CD4-positive, alpha-beta T cell treated with Interleukin-15 for 4 hours (primary cell): Measurements from ENCODE around the gene LCE4A.

ENCODE experiments used
- DNase-seq: peaks from one replicate; pipeline ENCODE4 v3.0.0-alpha.2; 2020; ENCODE audit warnings: low spot score

Gene LCE4A

DNA sequence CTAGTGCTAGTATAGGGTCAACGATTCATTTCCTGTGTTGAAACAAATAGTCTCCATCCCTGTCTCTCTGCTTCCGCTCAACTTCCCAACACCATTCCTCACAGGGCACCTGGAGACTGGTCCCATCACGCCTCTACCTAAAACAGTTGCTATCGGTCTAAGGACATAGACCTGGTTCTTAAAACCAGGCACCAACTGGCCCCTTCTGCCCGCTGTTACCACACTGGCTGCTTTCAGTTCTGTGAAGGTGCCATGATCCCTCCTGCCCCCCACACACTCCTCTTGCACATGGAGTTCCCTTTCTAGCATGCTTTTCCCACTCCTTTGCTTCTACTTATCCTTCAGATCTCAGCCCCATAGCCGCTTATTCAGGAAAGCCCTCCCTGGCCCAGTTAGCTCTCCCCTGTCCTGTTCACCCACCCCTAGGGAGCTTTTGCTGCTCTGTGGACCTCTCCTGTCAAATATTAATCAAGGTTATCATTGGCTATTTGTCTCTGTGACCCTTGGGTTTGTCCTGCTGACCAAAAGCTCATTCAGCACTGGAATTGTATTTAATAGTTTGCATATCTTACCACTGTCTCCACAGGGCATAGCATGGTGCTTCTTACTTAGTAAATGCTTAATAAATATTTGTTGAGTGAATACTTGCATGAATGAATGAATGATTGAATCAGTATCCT is 37.9 kb downstream of the LCE4A start:
- no peak for DNase-seq

DNA sequence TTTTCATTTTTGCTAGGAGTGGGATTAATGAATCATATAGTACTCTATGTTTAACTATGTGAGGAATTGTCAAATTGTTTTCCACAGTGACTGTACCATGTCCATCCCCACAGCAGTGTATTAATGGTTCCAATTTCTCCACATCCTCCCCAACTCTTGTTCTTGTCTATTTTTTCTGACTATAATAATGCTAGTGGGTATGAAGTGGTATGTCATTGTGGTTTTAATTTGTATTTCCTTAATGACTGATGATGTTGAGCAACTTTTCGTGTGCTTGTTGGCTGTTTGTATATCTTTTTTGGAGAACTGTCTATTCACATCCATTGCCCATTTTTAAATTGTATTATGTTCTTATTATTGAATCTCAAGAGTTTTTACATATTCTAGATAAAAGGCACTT is 39.9 kb downstream of the LCE4A start:
- DNase-seq: no peak

DNA sequence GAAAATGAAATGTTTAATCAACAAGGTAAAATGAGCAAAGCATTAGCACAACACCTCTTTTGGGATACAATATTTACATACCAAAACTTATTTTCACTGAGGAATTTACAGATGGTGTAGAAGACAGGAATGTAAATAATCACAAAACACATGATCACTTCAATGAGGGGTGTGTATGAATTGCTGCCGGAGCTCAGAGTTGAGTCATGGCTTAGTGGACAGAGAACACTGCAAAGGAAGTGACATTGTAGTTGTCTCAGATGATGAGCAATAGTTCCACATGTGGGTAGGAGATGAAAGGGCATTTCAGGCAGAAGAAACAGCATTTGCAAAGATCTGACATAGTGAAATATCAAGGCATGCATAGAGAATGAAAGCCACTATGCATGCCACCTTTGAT is 44.3 kb downstream of the LCE4A start:
- no peak for DNase-seq

DNA sequence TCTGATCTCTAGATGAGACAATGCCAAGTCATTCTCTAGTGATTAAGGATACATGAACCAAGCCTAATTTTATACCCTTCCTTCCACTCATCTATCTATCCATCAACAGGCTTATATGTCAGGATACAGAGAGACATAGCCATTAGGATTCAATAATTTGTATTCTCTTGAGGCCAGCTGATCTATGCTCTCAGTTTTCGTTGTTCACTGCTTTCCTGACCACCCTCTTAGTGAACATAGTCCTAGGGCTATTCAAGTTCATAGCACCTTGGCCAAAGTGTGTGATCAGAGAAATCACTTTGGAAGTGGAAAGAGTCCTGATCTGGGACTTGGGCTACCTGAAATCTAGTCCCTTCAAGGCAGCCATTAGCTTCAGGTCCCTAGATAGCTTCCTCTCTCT is 45.6 kb downstream of the LCE4A start:
- DNase-seq: no peak

DNA sequence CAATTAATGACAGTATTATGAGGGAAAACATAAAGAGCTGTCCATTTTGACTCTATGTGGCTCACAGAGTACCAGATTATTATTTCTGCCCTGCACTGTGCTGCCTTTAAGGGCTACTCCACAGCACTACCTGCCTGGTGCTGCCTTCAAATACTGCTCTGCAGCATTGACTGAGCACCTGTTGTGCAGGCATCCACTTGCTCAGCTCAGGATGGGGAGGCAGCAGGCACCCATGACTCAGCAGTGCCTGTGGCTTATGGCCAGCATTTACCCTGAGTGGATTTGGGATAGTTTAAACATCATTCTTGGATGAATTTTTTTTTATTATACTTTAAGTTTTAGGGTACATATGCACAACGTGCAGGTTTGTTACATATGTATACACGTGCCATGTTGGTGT is 48.9 kb downstream of the LCE4A start:
- no peak for DNase-seq

DNA sequence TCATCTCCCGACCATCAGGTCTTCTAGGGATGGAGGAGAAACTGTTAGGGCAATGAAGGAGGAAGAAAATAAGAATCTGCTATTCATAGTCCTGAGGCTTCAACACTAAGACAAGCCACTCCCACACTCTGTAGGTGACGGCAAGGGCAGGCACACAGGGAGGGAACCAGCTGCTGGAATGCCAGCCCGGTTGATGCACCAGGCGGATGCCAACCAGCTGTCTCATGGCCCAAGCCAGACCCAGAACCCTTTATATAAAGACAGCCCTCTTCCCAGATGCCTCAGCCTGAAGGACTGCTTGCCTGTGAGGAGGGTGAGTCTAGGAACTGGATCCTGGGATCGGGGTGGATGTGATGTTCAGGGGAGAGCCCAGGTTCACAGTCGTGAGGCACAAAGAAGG is 49.8 kb downstream of the LCE4A start, which contains the start of gene KPRP:
KPRP (plus strand) TSS at position 279 of the 400 bp plus-strand sequence. CDS start 1,564 bp downstream, outside the sequence.
- no peak for DNase-seq

DNA sequence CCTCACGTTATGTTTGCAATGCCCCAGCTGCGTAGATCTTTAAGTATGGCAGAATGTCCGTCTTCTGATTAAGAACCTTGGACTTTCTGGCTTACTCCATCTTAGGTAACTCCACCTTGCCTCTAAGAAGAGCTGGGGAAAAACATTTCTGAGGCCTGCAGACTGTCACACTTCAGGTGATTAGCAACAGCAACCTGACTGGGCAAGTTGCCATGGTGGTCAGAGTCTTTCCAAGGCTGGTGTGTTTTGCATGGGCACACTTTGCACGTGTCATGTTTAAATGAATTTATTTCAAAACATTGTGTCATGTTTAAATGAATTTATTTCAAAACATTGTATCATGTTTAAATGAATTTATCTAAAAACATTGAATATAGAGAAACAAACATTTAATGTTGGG is 50.7 kb downstream of the LCE4A start:
- no peak for DNase-seq
